ENCODE data around the gene SHC3.
"Not testable (repeated sequence)": the region's sequence is repeated elsewhere in the genome, so short reads cannot be mapped to it uniquely, and the experiment has no call there.

The SHC3 gene, protein sequence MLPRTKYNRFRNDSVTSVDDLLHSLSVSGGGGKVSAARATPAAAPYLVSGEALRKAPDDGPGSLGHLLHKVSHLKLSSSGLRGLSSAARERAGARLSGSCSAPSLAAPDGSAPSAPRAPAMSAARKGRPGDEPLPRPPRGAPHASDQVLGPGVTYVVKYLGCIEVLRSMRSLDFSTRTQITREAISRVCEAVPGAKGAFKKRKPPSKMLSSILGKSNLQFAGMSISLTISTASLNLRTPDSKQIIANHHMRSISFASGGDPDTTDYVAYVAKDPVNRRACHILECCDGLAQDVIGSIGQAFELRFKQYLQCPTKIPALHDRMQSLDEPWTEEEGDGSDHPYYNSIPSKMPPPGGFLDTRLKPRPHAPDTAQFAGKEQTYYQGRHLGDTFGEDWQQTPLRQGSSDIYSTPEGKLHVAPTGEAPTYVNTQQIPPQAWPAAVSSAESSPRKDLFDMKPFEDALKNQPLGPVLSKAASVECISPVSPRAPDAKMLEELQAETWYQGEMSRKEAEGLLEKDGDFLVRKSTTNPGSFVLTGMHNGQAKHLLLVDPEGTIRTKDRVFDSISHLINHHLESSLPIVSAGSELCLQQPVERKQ

GRCh38 chr9:89177944-89178829 lies at the start of gene SHC3:
Gene SHC3 (minus strand): TSS chr9:89178818. CDS start chr9:89178460, 358 bp downstream.
- DNase-seq = peak; percentile 14

DNA sequence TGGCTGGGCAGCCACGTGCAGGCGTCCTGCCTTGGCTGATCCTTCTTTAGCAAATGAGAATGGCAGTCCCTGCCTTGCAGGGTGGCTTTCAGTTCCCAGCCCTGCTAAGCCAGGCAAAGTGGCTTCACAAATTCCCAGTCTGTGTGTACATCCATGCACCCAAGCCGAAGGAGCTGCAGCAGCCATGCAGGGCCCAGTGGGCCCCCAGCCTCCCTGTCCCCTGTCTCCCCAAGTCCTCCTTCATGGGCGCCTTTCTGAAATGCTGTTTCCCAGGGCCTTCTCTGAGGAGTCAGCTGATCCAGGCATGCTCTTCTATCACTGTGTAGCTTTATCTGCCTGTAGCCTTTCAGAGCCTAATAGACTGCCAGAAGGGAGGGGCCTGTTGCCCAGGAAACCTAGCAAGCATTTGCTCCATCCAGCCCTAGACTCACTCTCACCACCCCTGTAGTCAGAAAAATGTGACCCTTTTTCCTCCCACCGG lies 47.4 kb upstream of the SHC3 start:
- no peak for DNase-seq

DNA sequence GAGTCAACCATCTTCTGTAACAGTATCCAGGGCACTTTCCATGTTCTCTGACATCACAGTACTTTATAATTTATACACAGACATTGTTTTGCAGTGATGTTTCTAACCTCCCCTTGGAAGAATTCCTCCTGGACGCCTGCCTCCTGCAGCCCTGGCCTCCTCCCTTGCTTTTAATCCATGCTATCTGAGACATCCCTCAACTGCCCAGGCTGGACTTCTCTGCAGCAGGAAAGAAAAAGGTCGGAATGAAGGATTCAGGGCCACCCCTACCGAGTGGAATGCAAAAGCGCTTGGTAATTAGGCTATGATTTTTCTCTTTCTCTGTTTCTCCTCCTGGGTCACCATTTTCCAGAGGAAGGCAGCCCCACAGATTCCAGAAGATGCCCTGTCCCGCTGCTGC lies 47.0 kb upstream of the SHC3 start:
- DNase-seq = no peak

- DNase-seq = no peak
These were observed 46.4 kb upstream of the SHC3 start for GRCh38 chr9:89225036-89225435.

- DNase-seq = no peak
These were observed 46.0 kb upstream of the SHC3 start for GRCh38 chr9:89224633-89225032.

- DNase-seq = no peak
These were observed 44.9 kb upstream of the SHC3 start for GRCh38 chr9:89223396-89223977.

DNA sequence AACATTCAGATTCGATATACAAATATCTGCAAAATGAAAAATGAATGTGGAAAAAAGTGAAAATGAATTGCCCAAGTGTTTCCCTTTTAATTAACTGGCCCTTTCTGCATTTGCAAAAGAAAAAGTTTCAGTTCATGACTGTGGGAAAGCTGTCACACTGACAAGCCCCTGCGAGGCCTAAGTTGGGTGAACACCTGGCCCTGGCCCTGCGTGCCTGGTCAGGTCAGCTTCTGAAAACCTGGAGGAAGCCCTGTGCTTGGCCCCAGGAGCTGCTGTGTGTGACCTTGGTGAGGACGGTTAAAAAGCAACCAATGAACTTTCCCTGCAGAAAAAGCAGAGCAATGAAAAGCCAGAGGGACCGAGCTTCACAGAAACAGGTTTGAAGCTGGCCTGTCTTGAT lies 41.0 kb upstream of the SHC3 start:
- DNase-seq = no peak

DNA sequence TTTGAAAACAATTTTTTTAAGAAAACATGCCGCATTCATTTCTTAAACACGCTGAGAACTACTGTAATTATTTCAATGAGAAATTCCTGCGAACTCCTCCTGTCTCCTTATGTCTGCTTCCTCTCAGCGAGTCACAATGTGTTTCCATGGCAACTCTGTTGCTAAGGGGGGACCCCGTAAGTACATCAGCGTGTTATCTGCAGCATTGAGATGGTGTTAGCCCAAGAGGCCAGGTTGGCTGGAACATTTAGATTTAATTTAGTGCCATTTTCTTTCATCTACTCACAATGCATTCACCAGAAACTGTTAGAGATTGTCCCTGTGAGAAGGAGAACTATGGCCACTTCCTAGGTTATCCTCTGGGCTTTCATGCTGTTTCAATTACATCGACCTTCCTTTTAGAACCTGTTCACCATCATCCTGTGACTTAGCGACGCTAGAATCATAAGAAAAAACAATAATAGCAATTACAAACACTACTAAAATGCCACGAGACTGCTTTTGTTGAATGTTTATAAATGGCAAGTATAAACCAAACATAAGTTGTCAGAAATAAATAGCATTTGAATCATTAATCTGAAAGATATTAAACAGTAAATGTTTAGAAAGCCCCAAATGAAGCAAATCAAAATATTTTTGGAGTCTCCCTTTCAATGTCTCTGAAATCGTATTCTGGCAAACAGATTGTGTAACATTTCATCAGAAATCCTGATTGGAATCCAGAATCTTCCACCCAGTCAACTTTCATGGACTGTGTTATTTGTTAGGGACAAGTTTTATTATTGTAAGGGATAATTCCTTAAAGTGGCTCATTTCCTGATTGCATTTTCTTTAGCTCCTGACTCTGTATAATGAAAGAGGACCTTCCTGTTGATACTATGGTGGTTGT lies 39.7 kb upstream of the SHC3 start:
- no peak for DNase-seq

- DNase-seq = no peak
These were observed 36.7 kb upstream of the SHC3 start for GRCh38 chr9:89215342-89215741.

- no peak for DNase-seq
These were observed 34.8 kb upstream of the SHC3 start for GRCh38 chr9:89213396-89213880.

DNA sequence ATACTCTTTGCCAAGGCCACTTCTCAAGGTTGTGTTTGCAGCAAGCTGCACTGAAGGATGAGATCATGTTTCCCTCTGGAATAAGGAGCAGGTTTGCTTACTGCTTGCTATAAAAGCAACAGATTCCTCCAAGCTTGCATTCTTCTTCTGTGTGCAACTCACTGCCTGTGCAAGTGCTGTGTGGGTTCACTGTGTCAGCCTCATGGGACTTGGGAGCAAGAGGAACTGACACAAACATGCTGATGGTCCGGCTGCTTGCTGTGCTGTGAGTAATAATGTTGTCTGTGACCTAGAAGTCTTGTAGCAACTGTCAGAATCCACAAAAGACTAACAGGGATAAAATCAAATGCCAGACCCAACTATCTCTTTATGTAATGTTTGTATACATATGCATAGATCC lies 33.6 kb upstream of the SHC3 start:
- DNase-seq = no peak

GRCh38 chr9:89209311-89209710 lies 30.7 kb upstream of the SHC3 start:
- not testable (repeated sequence) for DNase-seq

GRCh38 chr9:89207026-89207425 lies 28.4 kb upstream of the SHC3 start:
- DNase-seq = no peak

DNA sequence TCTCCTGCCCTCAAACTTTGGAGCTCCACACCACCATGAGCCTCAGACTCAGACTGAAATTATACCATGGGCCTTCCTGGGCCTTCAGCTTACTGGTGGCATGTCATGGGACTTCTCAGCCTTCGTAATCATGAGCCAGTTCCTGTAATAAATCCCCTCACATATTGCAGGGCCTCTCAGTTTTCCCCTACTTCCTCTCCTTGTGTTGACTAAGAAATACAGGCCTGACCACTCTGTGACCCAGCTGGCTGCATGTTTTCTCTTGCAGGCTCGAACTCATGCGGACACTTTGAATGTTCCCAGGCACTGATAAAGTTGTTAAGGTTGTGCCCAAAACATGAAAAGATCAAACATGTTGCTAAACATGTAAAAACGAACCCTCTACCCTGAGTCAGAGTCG lies 26.2 kb upstream of the SHC3 start:
- no peak for DNase-seq

DNA sequence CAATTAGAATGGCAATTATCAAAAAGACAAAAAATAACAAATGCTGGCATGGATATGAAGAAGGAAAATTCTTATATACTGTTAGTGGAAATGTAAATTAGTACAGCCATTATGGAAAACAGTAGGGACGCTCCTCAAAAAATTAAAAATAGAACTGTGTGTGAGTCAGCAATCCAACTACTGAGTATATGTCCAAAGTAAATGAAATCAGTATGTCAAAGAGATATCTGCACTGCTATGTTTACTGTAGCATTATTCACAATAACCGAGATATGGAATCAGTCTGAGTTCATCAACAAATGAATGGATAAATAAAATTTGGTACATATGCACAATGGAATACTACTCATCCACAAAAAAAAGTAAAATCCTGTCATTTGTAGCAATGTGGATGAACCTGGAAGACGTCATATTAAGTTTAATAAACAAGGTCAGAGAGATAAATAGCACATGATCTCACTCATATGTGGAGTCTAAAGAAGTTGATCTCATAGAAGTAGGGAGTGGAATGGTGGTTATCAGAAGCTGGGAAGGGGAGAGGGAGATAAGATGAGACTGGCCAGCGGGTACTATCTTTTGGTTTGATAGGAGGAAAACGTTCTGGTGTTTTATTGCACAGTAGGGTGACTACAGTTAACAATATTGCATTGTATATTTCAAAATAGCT lies 16.6 kb upstream of the SHC3 start:
- no peak for DNase-seq

GRCh38 chr9:89194421-89195130 lies 16.0 kb upstream of the SHC3 start:
- DNase-seq = no peak

DNA sequence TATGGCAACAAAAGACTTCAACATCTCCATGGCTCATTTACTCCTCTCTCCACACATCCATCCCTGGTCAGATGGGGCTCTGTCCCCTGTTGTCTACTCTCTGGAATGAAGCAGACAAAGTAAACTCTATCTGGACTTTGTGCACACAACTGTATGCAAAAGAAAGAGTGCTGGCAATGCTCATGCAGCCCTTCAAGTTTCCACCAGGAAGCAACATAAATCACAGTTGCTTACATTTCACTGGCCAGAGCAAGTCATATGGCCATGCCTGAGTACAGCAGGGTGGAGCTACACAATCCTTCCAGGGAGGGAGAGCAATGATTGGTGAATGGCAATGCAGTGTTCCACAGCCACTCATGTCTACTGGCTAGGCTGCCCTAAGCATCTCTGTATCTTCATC lies 12.4 kb upstream of the SHC3 start:
- DNase-seq = no peak

- no peak for DNase-seq
These were observed 10.6 kb upstream of the SHC3 start for GRCh38 chr9:89189215-89189614.

DNA sequence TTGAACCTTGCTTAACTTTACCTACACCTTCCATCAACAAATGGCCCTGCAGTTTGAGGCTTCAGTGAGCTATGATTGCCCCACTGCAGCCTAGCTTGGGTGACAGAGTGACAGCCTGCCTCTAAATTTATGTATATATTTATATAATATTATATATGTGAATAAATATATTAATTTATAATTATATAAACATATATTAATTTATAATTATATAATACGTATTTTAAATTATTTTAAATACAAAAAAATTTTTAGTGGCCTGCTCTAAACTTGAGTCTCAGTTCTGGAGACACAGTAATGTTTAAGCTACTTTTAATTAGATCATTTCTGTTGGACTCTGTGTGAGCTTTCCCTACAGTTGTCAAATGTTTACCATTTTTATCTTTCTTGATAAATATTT lies 9.3 kb upstream of the SHC3 start:
- DNase-seq = no peak

DNA sequence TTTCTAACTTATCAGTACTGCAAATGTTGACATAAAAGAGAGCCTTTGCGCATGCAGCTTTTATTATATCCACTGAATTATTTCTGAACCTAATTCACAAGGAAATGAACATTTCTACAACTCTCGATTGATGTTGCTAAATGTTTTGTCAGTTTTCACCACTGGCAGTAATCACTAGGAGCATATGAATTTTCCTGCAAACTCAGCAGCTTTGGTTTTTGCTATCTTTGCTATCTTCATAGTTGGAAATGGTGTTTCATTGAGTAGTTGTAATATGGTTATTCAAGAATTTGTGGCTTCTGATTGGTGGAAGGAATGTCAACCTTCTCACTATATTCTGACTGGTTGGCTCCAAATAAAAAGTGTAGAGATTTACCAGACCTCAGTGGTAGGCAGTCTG lies 8.9 kb upstream of the SHC3 start:
- no peak for DNase-seq

DNA sequence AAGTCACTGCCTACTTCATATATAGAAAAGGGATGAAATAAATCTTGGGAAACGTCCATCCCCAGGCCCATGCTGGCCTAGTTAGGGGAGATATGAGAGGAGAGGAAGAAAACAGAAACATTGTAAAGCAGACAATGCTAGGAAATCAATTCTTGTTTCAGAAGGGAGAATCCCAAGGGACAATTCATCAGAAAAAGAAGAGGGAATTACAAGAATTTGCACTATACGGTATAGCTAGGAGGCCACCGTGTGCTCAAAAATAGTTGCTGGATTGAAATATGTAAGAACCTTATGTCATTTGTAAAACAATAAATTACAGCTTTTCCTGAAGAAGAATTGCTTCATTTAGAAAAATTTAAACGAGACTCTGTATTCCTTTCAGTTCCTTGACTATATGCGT lies 8.3 kb upstream of the SHC3 start:
- DNase-seq = no peak

All from activated CD8-positive, alpha-beta memory T cell treated with anti-CD3 and anti-CD28 coated beads, Interleukin-2, amount 50 U/mL, for 4 hours (primary cell).